Upper lobe of left lung (tissue), 4 donors: ENCODE results near the gene CD6.

Experiments
- CTCF ChIP-seq, 6 experiments: fragments of 450-650 bp in 4 of 6; fragments of 200-600 bp in 2 of 6; sonication (generic) in 2 of 6; IDR thresholded peaks; one replicate each; pipeline ENCODE4 v1.5.1; 2016 to 2019; ENCODE audit warnings: antibody characterized with exemption in 6 of 6
- EP300 ChIP-seq, 4 donors: sonication (generic); formaldehyde crosslinking; IDR thresholded peaks; one replicate each; pipeline ENCODE4 v1.5.1; 2017; ENCODE audit warnings: antibody characterized with exemption in 4 of 4, control low read depth in 2 of 4
- POLR2A ChIP-seq, 4 donors: fragments of 450-650 bp; IDR thresholded peaks; one replicate each; pipeline ENCODE4 v1.5.1; 2016 to 2017; ENCODE audit warnings: antibody characterized with exemption in 4 of 4, mild to moderate bottlenecking in 2 of 4
- POLR2AphosphoS5 ChIP-seq, 2 donors: sonication (generic); formaldehyde crosslinking; IDR thresholded peaks; one replicate each; pipeline ENCODE4 v1.5.1; 2017; ENCODE audit warnings: antibody characterized with exemption in 2 of 2

- no peak for TF ChIP-seq CTCF (IDR thresholded peaks at IDR 0.05)
- TF ChIP-seq POLR2A (IDR thresholded peaks at IDR 0.05), result no peak
- no peak for TF ChIP-seq EP300 (IDR thresholded peaks at IDR 0.05)
- TF ChIP-seq POLR2AphosphoS5 (IDR thresholded peaks at IDR 0.05), result no peak
Measured at GRCh38 chr11:61053191-61053590, 81.7 kb downstream of the CD6 start.
